ENCODE measurements around the gene CALD1. TPM values are rescaled to one million over a fixed set of nuclear protein-coding genes. Genes with fewer than 3 reads are reported as not detected.

CALD1 gene
- polyA plus RNA-seq, 1 donor: 93.4 TPM

DNA sequence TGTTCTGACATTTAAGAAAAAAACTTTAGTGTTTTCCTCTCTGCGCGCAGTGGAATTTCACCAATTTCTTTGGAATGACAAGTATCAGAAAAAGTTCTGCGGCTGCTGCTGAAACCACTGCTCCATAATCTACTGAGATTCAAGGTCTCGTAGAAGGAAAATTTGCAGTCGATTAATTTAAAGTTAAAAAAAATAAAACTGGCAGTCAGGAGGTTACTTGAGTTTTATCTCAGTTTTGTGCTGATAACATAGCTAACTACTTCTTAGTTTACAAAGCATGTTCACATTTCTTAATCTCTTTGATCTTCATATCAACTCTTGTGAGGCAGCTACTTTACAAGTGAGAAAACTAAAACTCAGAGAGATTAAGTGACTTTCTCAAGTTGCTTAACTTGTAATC, 18.2 kb upstream of the CALD1 start:
- no peak for DNase-seq

GRCh38 chr7:134763960-134764359, 15.5 kb upstream of the CALD1 start:
- DNase-seq: no peak

DNA sequence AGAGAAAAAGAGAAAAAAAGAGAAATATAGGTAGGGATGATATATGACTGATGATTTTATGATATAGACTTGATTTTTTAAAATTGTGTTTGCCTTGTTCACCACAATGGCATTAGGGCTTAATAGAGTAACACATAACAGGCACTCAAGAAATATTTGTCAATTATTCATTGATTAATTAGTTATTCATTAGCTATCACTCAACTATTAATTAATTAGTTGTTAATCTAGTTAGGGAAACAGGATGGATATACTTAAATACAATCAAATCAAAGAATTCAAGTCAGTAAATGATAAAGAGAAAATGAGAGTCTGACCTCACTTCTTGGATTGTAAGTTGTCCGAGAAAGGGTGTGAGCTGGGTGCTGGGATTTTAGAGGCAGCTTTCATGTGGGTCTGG, 15.1 kb upstream of the CALD1 start:
- DNase-seq: no peak

- peak; percentile 49 for DNase-seq
These were observed 12.5 kb upstream of the CALD1 start for GRCh38 chr7:134766779-134767519.

- no peak for DNase-seq
These were observed 11.8 kb upstream of the CALD1 start for GRCh38 chr7:134767520-134768168.

- no peak for DNase-seq
These were observed 11.2 kb upstream of the CALD1 start for GRCh38 chr7:134768243-134768642.

DNA sequence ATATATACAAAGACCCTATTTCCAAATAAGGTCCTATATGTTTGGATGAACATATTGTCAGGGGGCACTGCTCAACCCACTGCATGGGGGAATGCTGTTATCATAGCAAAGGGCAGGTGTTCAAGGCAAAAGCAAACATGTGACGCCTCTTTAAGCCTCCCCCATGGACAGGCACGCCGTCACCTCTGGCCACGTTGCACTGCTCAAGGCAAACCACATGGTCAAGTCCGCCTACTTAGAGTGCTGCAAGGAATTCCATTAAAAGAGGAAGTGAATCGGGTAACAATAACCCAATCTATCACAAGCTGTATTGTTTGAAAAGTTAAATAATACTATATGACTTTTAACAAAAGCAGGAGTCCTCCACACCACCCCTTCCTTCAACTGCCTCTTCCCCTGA, 8.8 kb upstream of the CALD1 start:
- DNase-seq: no peak

GRCh38 chr7:134771111-134771510, 8.3 kb upstream of the CALD1 start:
- DNase-seq: no peak

DNA sequence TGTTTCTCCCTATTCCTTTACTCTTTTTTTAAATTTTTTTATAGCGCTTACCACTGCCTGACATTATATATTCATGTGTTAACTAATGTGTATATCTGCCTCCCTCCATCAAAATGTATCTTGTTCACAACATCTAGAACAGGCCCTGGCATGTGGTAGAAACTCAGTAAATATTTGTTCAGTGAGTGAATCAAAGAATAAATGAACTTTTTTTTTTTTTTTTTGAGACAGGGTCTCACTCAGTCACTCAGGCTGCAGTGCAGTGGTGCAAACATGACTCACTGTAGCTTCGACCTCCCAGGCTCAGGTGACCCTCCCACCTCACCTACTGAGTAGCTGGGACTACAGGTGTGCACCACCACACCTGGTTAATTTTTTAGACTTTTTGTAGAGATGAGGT, 7.5 kb upstream of the CALD1 start:
- DNase-seq: no peak

GRCh38 chr7:134772401-134772800, 7.0 kb upstream of the CALD1 start:
- no peak for DNase-seq

GRCh38 chr7:134773164-134773563, 6.3 kb upstream of the CALD1 start:
- DNase-seq: no peak

- DNase-seq: no peak
These were observed 5.3 kb upstream of the CALD1 start for GRCh38 chr7:134774119-134774518.

DNA sequence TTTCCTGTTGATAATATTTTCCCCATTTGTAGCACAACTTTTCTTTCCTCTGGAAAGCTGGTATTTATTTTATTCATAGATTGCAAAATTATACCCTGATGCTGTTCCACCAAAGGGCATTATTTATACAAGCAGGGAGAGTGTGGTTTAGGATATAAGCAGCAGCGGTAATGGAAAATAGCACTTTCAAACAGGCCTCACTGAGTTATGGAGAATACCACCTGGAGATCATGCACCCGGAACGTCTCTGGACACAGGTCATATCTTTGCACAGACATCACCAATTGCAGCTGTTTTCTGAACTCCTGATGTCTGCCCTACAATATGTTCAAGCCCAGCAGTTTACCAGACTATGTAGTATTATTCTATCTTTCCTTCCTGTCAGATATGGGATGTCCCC, 2.0 kb upstream of the CALD1 start:
- no peak for DNase-seq

DNA sequence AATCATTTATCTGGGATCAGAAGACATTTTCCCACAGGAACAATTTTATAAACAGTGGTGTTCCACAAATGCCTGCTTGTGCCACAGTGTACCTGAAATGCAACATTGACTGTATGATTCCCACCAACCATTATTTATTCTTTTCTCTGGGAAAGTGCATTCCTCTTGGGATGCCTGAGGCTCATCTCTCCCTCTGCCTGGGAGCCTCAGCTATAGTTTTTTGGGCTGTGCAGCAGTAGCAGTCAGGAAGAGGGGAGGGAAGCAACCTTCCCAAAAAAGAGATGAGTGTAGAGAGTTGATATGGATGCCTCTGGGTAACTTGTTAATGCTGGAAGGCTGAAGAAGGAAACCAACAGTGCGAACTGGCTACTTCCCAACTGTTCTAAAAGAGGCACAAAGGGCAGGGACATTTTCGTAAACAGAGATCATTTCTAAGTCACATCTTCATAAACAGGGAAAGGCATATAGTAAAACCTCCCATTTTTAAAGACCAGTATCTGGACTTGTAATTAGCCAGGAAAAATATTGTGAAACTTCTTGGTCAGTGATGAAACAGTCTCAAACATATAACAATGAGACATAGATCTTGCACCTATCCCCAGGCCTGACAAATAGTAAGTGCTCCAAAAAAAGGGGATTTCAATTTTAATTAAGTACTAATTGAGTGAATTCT, 1.4 kb upstream of the CALD1 start:
- no peak for DNase-seq

DNA sequence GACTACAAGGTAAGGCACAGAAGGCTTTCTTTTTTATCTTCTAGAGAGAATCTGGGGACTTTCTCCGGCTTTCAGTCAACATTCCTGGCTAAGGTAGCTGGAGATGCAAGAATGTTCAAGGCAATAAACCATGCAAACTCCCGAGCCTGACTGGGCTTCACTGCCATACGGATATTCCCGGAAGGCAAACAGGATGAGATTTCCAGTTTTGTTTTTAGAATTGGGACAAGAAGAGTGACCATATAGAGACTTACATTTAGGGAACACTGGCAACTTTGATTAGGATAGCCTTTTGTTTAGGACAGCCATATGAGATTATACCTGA, 269 bp downstream of the CALD1 start:
- DNase-seq: no peak

- DNase-seq: no peak
These were observed 863 bp downstream of the CALD1 start for GRCh38 chr7:134780166-134780828.

GRCh38 chr7:134781171-134781570, 1.7 kb downstream of the CALD1 start:
- no peak for DNase-seq

DNA sequence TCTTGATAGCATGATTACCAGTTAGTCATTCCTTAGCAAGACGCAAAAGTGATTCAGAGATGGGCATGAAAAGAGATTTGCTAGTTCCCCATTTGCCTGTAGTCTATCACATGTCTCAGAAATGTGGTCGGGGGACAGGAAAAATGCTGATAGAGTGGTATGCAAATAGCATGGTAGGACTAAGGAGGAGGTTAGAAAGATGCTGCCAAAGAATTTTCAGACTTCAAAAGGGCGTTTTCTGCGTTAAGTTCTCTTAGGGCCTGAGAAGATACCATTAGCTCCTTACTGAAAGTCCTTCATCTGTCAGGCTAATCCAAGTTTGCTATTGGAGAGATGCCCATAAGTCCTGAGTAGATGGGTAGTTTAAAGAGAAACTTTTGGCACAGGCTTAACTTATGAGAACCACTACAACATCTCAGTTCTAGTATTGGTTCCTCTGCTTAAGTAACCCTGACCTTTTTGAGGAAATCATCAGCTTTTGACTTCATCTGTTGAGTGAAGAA, 2.7 kb downstream of the CALD1 start:
- no peak for DNase-seq

DNA sequence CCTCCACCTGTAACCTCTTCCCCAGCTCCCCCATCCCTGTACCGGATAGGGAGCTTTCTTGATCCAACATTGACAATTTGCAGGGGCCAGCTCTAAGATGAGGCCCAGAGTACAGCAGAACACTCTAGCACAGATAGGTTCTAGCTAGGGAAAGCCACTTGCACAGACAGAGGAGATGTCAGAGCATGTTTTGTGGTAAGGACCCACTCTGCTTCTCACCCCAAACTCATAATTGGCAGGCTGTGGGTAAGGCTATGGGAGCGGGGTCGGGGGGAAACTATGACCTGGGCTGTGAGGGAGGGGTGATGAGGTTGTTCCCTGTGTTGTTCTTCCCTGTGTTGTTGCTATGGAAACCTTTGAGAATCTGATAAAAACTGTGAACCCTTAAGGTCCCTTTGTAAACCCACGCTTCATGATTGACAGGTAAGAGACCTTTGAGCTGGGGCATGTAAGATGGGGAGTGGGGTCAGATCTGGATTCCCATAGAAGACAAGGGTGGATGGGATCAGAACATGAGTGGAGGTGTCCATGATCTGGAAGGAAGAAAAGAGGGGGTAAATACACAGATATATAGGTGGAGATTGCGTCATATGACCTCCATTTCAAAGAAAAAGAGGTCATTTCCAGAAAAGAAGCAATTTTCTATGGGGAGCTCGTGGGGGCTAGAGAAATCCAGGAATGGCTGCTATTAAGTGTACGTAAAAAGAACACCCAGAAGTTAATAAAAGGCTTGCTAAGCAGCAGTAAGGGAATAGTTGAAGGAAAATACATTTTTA, 4.0 kb downstream of the CALD1 start:
- no peak for DNase-seq

GRCh38 chr7:134784251-134785049, 5.0 kb downstream of the CALD1 start:
- no peak for DNase-seq

- no peak for DNase-seq
These were observed 6.4 kb downstream of the CALD1 start for GRCh38 chr7:134785842-134786241.

- DNase-seq: no peak
These were observed 7.6 kb downstream of the CALD1 start for GRCh38 chr7:134787064-134787463.
